PFSK-1 (cell line): ENCODE results near the gene SFXN3.

ENCODE experiments used
- FOXP2 ChIP-seq: optimal IDR thresholded peaks from 2 replicates; pipeline ENCODE3; 2011; ENCODE audit warnings: borderline replicate concordance, control low read depth, inconsistent platforms; ENCODE audit not compliant: insufficient read depth; ENCODE audit errors: extremely low read length, extremely low read depth
- POLR2AphosphoS5 ChIP-seq: IDR thresholded peaks from 2 replicates; pipeline ENCODE4 v1.6.1; 2012; ENCODE audit warnings: low read depth, mild to moderate bottlenecking, control low read depth, low read length, moderate library complexity
- SIN3A ChIP-seq: IDR thresholded peaks from 2 replicates; pipeline ENCODE4 v1.6.1; 2012; ENCODE audit warnings: mild to moderate bottlenecking, low read length, moderate library complexity, borderline replicate concordance; ENCODE audit not compliant: insufficient read depth
- TAF1 ChIP-seq: IDR thresholded peaks from 2 replicates; pipeline ENCODE4 v1.6.1; 2012; ENCODE audit warnings: low read length, control low read depth, borderline replicate concordance; ENCODE audit not compliant: insufficient read depth

DNA sequence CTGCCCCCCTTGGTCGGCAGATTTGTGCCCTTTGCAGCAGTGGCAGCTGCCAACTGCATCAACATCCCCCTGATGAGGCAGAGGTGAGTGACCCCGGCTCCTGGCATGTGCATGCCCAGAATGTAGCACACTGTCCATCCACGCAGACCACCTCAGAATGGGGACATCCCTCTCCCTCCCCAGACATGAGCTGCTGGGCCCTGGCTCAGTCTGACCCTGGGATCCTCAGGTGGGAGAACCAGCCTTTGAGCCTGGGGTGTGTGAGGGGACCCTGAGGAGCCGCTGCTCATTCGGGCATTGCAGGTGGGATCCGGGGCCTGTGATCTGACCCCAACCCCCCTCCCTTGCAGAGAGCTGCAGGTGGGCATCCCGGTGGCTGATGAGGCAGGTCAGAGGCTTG, 5.7 kb downstream of the SFXN3 start:
- TF ChIP-seq POLR2AphosphoS5: no peak
- no peak for TF ChIP-seq SIN3A
- TF ChIP-seq TAF1: no peak
- TF ChIP-seq FOXP2: no peak
